Measurements from ENCODE around the gene TMEM174.

- TF ChIP-seq POLR2A (IDR thresholded peaks at IDR 0.05) (no peak), CTCF (IDR thresholded peaks at IDR 0.05) (no peak), EP300 (IDR thresholded peaks at IDR 0.05) (no peak), POLR2AphosphoS5 (IDR thresholded peaks at IDR 0.05) (no peak)
These were observed 19.5 kb upstream of the TMEM174 start for GRCh38 chr5:73153513-73153912.
